GM06990 (cell line): ENCODE results near the gene ZNF462.

Source experiments
- DNase-seq: peaks from one replicate; pipeline ENCODE4 v3.0.0-alpha.2; 2011; ENCODE audit not compliant: insufficient read length; ENCODE audit errors: extremely low read depth
- H3K27me3 ChIP-seq: replicated peaks from 2 replicates; pipeline ENCODE4 v1.6.0; 2011; ENCODE audit warnings: low read length; ENCODE audit not compliant: control insufficient read depth, insufficient read depth
- H3K36me3 ChIP-seq: 2 replicates; pipeline ENCODE4 v1.5.1; 2011; ENCODE audit warnings: low read length; ENCODE audit not compliant: control insufficient read depth, insufficient read depth
- H3K4me3 ChIP-seq: replicated peaks from 2 replicates; pipeline ENCODE4 v1.5.1; 2011; ENCODE audit warnings: low read depth, mild to moderate bottlenecking, control low read depth, low read length
- TF ChIP-seq, protein P1 (sequence below): IDR thresholded peaks from 2 replicates; pipeline ENCODE4 v1.5.1; 2011; ENCODE audit warnings: low read length, control low read depth, mild to moderate bottlenecking, inconsistent platforms; ENCODE audit not compliant: insufficient read depth, poor library complexity, severe bottlenecking

Gene ZNF462

DNA sequence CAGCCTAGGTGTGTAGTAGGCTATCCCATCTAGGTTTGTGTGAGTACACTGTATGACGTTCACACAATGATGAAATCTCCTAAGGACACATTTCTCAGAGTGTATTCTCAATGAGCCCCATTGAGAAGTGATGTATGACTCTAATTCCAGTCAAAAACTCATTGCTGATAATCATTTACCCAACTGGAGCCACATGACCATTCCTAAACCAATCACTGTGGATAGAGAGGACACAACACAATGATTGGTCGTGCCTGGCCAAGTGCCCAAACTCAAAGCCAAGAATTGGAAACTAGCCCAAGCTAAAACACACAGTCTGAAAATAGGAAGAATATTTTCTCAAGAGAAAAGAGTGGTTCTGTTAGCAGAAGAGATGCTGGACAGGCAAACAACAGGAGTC, 191.2 kb downstream of the ZNF462 start:
- TF ChIP-seq, protein P1, sequence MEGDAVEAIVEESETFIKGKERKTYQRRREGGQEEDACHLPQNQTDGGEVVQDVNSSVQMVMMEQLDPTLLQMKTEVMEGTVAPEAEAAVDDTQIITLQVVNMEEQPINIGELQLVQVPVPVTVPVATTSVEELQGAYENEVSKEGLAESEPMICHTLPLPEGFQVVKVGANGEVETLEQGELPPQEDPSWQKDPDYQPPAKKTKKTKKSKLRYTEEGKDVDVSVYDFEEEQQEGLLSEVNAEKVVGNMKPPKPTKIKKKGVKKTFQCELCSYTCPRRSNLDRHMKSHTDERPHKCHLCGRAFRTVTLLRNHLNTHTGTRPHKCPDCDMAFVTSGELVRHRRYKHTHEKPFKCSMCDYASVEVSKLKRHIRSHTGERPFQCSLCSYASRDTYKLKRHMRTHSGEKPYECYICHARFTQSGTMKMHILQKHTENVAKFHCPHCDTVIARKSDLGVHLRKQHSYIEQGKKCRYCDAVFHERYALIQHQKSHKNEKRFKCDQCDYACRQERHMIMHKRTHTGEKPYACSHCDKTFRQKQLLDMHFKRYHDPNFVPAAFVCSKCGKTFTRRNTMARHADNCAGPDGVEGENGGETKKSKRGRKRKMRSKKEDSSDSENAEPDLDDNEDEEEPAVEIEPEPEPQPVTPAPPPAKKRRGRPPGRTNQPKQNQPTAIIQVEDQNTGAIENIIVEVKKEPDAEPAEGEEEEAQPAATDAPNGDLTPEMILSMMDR: no peak
- Histone ChIP-seq H3K27me3 (no peaks in the 10 kb centered on the region; the same call in 1 of the 2 replicates), H3K4me3 (no peak overlapping the region), H3K36me3 (no peaks in the 10 kb centered on the region)
- DNase-seq: no peak

DNA sequence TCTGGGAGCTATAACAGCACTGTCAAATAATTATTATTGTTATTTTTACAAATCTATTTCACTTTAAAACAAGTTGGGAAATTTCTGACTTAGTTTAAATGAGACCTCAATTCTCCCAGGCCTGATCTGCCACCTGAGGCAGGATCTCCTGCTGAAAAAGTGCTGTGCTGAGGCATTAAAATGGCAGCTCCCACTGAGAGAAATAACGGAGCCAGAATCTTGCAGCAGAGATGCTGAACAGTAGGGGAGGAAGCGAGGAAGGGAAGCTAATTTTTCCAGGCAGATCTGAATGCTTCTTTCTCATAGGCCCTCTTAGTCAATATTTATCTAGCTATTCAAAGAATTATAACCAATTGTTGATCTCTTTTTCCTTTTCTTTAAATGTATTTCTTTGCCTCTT, 196.3 kb downstream of the ZNF462 start:
- no peaks in the 10 kb centered on the region for H3K36me3 ChIP-seq
- no peak overlapping the region for H3K4me3 ChIP-seq
- H3K27me3 ChIP-seq: no peaks in the 10 kb centered on the region; the same call in 1 of the 2 replicates
- no peak for DNase-seq
- TF ChIP-seq, protein P1: no peak

DNA sequence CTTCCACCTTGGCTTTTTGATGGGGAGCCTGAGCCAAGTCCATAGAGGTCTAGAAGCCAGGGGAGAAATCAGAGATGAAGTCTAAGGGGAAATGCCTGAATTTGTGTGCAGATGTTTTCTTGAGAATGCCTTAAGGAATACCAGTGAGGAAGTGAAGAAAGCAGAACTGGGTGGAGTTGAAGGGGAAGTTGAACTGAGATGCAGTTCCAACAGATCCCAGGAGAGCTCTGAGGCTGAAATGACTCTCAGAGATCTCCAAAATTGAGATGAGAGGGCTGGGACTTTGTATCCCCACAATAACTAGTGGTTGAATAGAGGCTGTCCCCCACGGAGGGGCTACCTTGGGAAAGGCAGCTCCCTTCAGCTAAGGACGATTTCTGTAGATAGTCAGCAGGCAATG, 197.1 kb downstream of the ZNF462 start:
- DNase-seq: no peak
- Histone ChIP-seq H3K4me3 (no peak overlapping the region), H3K36me3 (no peaks in the 10 kb centered on the region), H3K27me3 (no peaks in the 10 kb centered on the region)
- TF ChIP-seq, protein P1: no peak
